ENCODE data around the gene LIG1. TPM values are rescaled to one million over a fixed set of nuclear protein-coding genes. Genes with fewer than 3 reads are reported as not detected.

Gene LIG1
- total RNA-seq, 4 donors from 2014 or later = 17.7 to 33.3 (median 26.7) TPM

DNA sequence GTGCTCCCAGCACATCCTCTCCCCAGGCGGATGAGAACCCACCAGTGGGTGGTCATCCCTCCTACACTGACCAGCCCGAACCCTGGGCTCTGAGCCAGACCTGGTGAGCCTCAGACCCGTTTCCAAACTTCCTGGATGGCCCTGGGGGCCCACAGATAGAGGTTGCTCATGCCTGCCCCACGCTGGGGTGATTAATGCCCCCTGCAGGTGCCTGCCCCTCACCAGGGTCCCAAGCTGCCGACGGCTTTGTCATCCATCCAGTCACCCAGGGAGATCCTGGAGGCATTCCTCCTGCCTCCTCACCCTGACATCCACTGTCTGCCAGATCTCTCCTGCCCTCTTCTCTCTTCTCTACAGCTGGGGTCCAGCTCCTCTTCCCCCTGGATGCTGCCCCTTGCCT, 31.1 kb downstream of the LIG1 start:
- TF ChIP-seq POLR2A (IDR thresholded peaks at IDR 0.05) = no peak
- TF ChIP-seq, protein P1, sequence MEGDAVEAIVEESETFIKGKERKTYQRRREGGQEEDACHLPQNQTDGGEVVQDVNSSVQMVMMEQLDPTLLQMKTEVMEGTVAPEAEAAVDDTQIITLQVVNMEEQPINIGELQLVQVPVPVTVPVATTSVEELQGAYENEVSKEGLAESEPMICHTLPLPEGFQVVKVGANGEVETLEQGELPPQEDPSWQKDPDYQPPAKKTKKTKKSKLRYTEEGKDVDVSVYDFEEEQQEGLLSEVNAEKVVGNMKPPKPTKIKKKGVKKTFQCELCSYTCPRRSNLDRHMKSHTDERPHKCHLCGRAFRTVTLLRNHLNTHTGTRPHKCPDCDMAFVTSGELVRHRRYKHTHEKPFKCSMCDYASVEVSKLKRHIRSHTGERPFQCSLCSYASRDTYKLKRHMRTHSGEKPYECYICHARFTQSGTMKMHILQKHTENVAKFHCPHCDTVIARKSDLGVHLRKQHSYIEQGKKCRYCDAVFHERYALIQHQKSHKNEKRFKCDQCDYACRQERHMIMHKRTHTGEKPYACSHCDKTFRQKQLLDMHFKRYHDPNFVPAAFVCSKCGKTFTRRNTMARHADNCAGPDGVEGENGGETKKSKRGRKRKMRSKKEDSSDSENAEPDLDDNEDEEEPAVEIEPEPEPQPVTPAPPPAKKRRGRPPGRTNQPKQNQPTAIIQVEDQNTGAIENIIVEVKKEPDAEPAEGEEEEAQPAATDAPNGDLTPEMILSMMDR (IDR thresholded peaks at IDR 0.05) = no peak
- H3K4me3 ChIP-seq (replicated peaks in 1 of 3) = no peak overlapping the region
- intact Hi-C loops (cut with DNase I) = no loop called here
- DNase-seq = no peak
- no peaks in the 10 kb centered on the region for H3K27me3 ChIP-seq
- no peaks in the 10 kb centered on the region for H3K36me3 ChIP-seq
- H3K27ac ChIP-seq = no peak overlapping the region
- no peaks in the 10 kb centered on the region for H3K9me3 ChIP-seq
- H3K4me1 ChIP-seq = no peaks in the 10 kb centered on the region
- 86 to 91% methylated on average over 6 of the region's 6 CpGs for WGBS, 2 donors

DNA sequence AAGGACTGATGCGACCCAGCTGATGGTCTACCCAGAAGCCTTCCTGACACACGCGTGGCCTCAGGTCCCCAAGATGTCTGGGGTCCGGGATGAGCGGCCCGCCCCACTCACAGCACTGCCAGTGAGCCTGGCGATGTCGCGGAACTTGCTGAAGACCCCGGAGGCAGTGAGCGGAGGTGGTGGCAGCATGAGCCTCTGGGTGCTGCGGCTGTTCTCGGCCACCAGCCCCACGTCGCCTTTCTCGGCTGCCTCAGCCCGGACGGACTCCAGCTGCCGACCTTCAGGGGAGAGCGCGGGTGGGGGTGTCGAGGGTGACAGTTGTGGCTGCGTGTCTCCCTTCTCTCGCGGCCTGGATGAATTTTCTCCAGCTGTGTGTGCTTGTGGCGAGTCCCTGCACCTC, 32.7 kb downstream of the LIG1 start:
- no peak for DNase-seq
- 92 to 97% methylated on average over 20 to 24 of the region's 26 CpGs for WGBS, 2 donors
- Histone ChIP-seq H3K4me1 (no peaks in the 10 kb centered on the region), H3K9me3 (no peaks in the 10 kb centered on the region), H3K27me3 (no peaks in the 10 kb centered on the region), H3K36me3 (no peaks in the 10 kb centered on the region), H3K4me3 (replicated peaks in 1 of 3) (no peak overlapping the region), H3K27ac (no peak overlapping the region)
- intact Hi-C loops (cut with DNase I) = no loop called here
- no peak for TF ChIP-seq POLR2A (IDR thresholded peaks at IDR 0.05)
- TF ChIP-seq, protein P1 (IDR thresholded peaks at IDR 0.05) = no peak

DNA sequence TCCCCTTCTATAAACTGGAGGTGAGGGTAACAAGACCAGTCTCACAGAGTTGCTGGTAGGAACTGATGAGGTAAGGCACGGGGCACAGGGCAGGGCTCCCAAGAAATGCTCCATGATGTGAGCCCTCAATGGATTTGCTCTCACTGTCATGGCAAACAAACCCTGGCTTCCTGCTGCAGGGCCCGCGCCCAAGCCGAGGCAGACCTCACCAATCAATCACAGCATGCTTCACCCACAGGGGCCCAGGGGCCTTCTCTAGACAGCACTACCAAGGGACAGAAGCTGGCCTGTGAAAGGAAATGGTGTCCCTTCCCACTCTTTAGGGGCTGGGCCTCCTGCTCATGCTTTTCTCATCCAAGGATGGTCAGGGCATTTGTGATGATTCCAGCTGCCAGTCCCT, 33.6 kb downstream of the LIG1 start:
- Histone ChIP-seq H3K27ac (no peak overlapping the region), H3K9me3 (no peaks in the 10 kb centered on the region), H3K36me3 (no peaks in the 10 kb centered on the region), H3K27me3 (no peaks in the 10 kb centered on the region), H3K4me1 (no peaks in the 10 kb centered on the region), H3K4me3 (replicated peaks in 1 of 3) (no peak overlapping the region)
- 100% methylated on average over 1 of the region's 4 CpGs; no CpG with 5 or more reads in 1 of the 2 donors for WGBS, 2 donors
- intact Hi-C loops (cut with DNase I) = no loop called here
- TF ChIP-seq POLR2A (IDR thresholded peaks at IDR 0.05) = no peak
- TF ChIP-seq, protein P1 (IDR thresholded peaks at IDR 0.05) = no peak
- DNase-seq = no peak

DNA sequence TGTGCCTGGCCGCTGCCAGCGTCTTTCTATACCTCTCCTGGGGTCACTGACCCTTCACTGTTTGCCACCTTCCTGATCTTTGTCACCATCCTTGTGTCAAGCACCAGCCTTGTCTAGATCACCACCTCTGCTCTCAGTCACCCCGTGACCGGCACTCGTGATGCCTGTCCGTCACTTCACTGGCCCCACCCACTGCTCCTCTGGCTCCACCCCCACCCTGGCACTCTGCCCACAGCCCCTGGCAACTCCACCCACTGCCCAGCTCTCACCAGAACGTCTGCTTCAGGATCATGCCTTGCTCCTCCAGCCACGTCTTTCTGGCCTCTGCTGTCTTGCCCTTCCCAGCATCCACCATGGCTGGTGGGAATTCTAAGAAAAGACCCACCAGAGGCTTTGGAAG, 34.7 kb downstream of the LIG1 start:
- intact Hi-C loops (cut with DNase I) = no loop called here
- Histone ChIP-seq H3K27me3 (no peaks in the 10 kb centered on the region), H3K9me3 (no peaks in the 10 kb centered on the region), H3K36me3 (no peaks in the 10 kb centered on the region), H3K27ac (no peak overlapping the region), H3K4me3 (replicated peaks in 1 of 3) (no peak overlapping the region), H3K4me1 (no peaks in the 10 kb centered on the region)
- TF ChIP-seq POLR2A (IDR thresholded peaks at IDR 0.05) = no peak
- TF ChIP-seq, protein P1 (IDR thresholded peaks at IDR 0.05) = no peak
- 75 to 77% methylated on average over 8 of the region's 8 CpGs for WGBS, 2 donors
- DNase-seq = no peak

DNA sequence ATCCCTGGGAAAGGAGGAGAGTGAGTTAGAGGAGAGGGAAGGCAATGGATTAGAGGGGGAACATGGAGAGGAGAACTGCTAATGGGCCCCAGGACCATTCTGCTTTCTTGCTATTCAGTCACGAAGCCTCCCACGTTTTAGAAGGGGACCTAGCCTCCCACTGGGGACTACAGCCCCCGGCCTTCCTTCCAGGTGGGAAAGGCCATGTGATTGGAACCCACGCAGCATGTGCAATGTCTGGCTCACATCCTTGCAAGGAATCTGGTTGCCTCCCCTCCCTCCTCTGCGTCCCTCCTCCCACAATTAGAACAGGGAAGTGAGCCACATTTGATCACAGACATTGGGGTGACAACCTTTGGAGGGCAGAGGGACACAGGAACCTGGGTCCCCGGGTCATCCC, 37.0 kb downstream of the LIG1 start:
- no peaks in the 10 kb centered on the region for H3K36me3 ChIP-seq
- 89 to 91% methylated on average over 6 of the region's 6 CpGs for WGBS, 2 donors
- no peak overlapping the region for H3K4me3 ChIP-seq (replicated peaks in 1 of 3)
- no peaks in the 10 kb centered on the region for H3K27me3 ChIP-seq
- no peaks in the 10 kb centered on the region for H3K9me3 ChIP-seq
- TF ChIP-seq POLR2A (IDR thresholded peaks at IDR 0.05) = no peak
- TF ChIP-seq, protein P1 (IDR thresholded peaks at IDR 0.05) = no peak
- no peak overlapping the region for H3K27ac ChIP-seq
- no peaks in the 10 kb centered on the region for H3K4me1 ChIP-seq
- intact Hi-C loops (cut with DNase I) = no loop called here
- DNase-seq = no peak
